ENCODE results near the gene ABHD16B. TPM values are rescaled to one million over a fixed set of nuclear protein-coding genes. Genes with fewer than 3 reads are reported as not detected.
A peak's percentile ranks its signal among the peaks of the same experiment; 100 is the strongest.

Gene ABHD16B
- total RNA-seq, 1 experiment from 2014 or later = not detected

- H3K4me1 ChIP-seq (ENCODE audit: insufficient read depth, low read length) = peaks cover 26% of the 10 kb centered on the region
- TF ChIP-seq EZH2 (IDR thresholded peaks at IDR 0.05; ENCODE audit: low read length, unreplicated experiment) = no peak
- H2AFZ ChIP-seq (ENCODE audit: low read length) = peak within 1 kb of the TSS; percentile 62
- DNase-seq = peak; percentile 98
- H3K27ac ChIP-seq (ENCODE audit: low read length) = peak within 1 kb of the TSS; percentile 48
- POLR2A ChIA-PET (ENCODE audit: unreplicated experiment) = interaction anchor here (0.5 to 0.9 kb wide), 2 partner anchors 12 to 1072 kb away, joined by 4 to 5 read pairs; no protein-coding TSS in a partner anchor
- ATAC-seq = peak; percentile 89
- peaks cover 11% of the 10 kb centered on the region for H3F3A ChIP-seq (ENCODE audit: low read length, unreplicated experiment)
- no peaks in the 10 kb centered on the region for H3K27me3 ChIP-seq (ENCODE audit: low read length)
- CTCF ChIA-PET = interaction anchor here (1.5 kb wide), 1 partner anchor 79 kb away, joined by 7 read pairs; no protein-coding TSS in a partner anchor
- peaks cover 30% of the 10 kb centered on the region for H3K36me3 ChIP-seq (ENCODE audit: low read depth, low read length)
- no peaks in the 10 kb centered on the region for H3K9me3 ChIP-seq (ENCODE audit: low read length)
- H3K9ac ChIP-seq (ENCODE audit: low read length) = peak within 1 kb of the TSS; percentile 73
- intact Hi-C loops (cut with micrococcal nuclease) = loop anchor here (2.0 kb wide), 1 partner anchor 30 kb away; the partner anchor contains the start of gene TPD52L2
- H3K9me2 ChIP-seq (replicated peaks; ENCODE audit: low read length) = no peaks in the 10 kb centered on the region
- peaks cover 24% of the 10 kb centered on the region for H4K20me1 ChIP-seq (ENCODE audit: low read length)
- peak within 1 kb of the TSS; percentile 87 for H3K4me2 ChIP-seq (ENCODE audit: low read length)
- H3K4me3 ChIP-seq (ENCODE audit: low read length) = peak within 1 kb of the TSS; percentile 75
- BruUV-seq (replicated peaks) = TSS peak; percentile 62
- peaks cover 46% of the 10 kb centered on the region for H3K79me2 ChIP-seq (ENCODE audit: low read length)
Observed at GRCh38 chr20:63894358-63895201, 33.3 kb downstream of the ABHD16B start, which contains the start of gene DNAJC5. Gene DNAJC5 (plus strand): TSS chr20:63895126. CDS start chr20:63928346, 33,220 bp downstream.

GRCh38 chr20:63895202-63895951, 34.1 kb downstream of the ABHD16B start:
- H3K4me1 ChIP-seq (ENCODE audit: insufficient read depth, low read length) = peaks cover 23% of the 10 kb centered on the region
- no peaks in the 10 kb centered on the region for H3K27me3 ChIP-seq (ENCODE audit: low read length)
- H3K9ac ChIP-seq (ENCODE audit: low read length) = peak overlapping the region; percentile 73
- ChIA-PET CTCF (no interaction called here), POLR2A (ENCODE audit: unreplicated experiment) (interaction anchor here (0.7 kb wide), 1 partner anchor 322 kb away, joined by 5 read pairs; no protein-coding TSS in a partner anchor)
- peaks cover 53% of the 10 kb centered on the region for H3K79me2 ChIP-seq (ENCODE audit: low read length)
- no peaks in the 10 kb centered on the region for H3K9me3 ChIP-seq (ENCODE audit: low read length)
- H3K36me3 ChIP-seq (ENCODE audit: low read depth, low read length) = peaks cover 22% of the 10 kb centered on the region
- ATAC-seq (no peak), DNase-seq (no peak)
- peak overlapping the region; percentile 75 for H3K4me3 ChIP-seq (ENCODE audit: low read length)
- peak overlapping the region; percentile 87 for H3K4me2 ChIP-seq (ENCODE audit: low read length)
- H3F3A ChIP-seq (ENCODE audit: low read length, unreplicated experiment) = peaks cover 11% of the 10 kb centered on the region
- H4K20me1 ChIP-seq (ENCODE audit: low read length) = peaks cover 24% of the 10 kb centered on the region
- H3K27ac ChIP-seq (ENCODE audit: low read length) = peak overlapping the region; percentile 8
- H3K9me2 ChIP-seq (replicated peaks; ENCODE audit: low read length) = no peaks in the 10 kb centered on the region
- TF ChIP-seq EZH2 (IDR thresholded peaks at IDR 0.05; ENCODE audit: low read length, unreplicated experiment) = no peak
- TF ChIP-seq EZH2phosphoT487 (IDR thresholded peaks at IDR 0.05; ENCODE audit: borderline replicate concordance, low read length) = no peak
- TF ChIP-seq CTCF (conservative IDR thresholded peaks at IDR 0.05; ENCODE audit: low read depth, low read length) = no peak
- peak overlapping the region; percentile 4; the same call in 1 of the 2 replicates for H2AFZ ChIP-seq (ENCODE audit: low read length)
- BruUV-seq (replicated peaks) = no TSS peak
- intact Hi-C loops (cut with micrococcal nuclease) = loop anchor here (2.0 kb wide), 1 partner anchor 31 kb away; the partner anchor contains the start of gene TPD52L2

- peak overlapping the region; percentile 4; the same call in 1 of the 2 replicates for H2AFZ ChIP-seq (ENCODE audit: low read length)
- no peaks in the 10 kb centered on the region for H3K9me3 ChIP-seq (ENCODE audit: low read length)
- TF ChIP-seq EZH2phosphoT487 (IDR thresholded peaks at IDR 0.05; ENCODE audit: borderline replicate concordance, low read length) (no peak), CTCF (conservative IDR thresholded peaks at IDR 0.05; ENCODE audit: low read depth, low read length) (no peak), EZH2 (IDR thresholded peaks at IDR 0.05; ENCODE audit: low read length, unreplicated experiment) (no peak)
- H4K20me1 ChIP-seq (ENCODE audit: low read length) = peaks cover 24% of the 10 kb centered on the region
- peak overlapping the region; percentile 87 for H3K4me2 ChIP-seq (ENCODE audit: low read length)
- peak overlapping the region; percentile 8 for H3K27ac ChIP-seq (ENCODE audit: low read length)
- no peaks in the 10 kb centered on the region for H3K27me3 ChIP-seq (ENCODE audit: low read length)
- peak overlapping the region; percentile 75 for H3K4me3 ChIP-seq (ENCODE audit: low read length)
- peaks cover 23% of the 10 kb centered on the region for H3K4me1 ChIP-seq (ENCODE audit: insufficient read depth, low read length)
- peak overlapping the region; percentile 73 for H3K9ac ChIP-seq (ENCODE audit: low read length)
- peaks cover 11% of the 10 kb centered on the region for H3F3A ChIP-seq (ENCODE audit: low read length, unreplicated experiment)
- H3K9me2 ChIP-seq (replicated peaks; ENCODE audit: low read length) = no peaks in the 10 kb centered on the region
- DNase-seq (peak; percentile 34), ATAC-seq (no peak)
- H3K79me2 ChIP-seq (ENCODE audit: low read length) = peaks cover 55% of the 10 kb centered on the region
- intact Hi-C loops (cut with micrococcal nuclease) = loop anchor here (2.0 kb wide), 2 partner anchors 15 to 31 kb away; partner anchors contain the start of gene TPD52L2
- ChIA-PET POLR2A (ENCODE audit: unreplicated experiment) (interaction anchor here (0.7 kb wide), 1 partner anchor 323 kb away, joined by 5 read pairs; no protein-coding TSS in a partner anchor), CTCF (no interaction called here)
- BruUV-seq (replicated peaks) = TSS peak; percentile 36
- H3K36me3 ChIP-seq (ENCODE audit: low read depth, low read length) = peaks cover 17% of the 10 kb centered on the region; the same call in 1 of the 2 replicates
Observed at GRCh38 chr20:63895952-63896263, 34.6 kb downstream of the ABHD16B start.
